Stimulated activated CD8-positive, alpha-beta memory T cell treated with anti-CD3 and anti-CD28 coated beads, Interleukin-7, amount 100 ng/mL, for 4 hours (primary cell): ENCODE measurements around the gene HPN.
"Not testable (repeated sequence)": the region's sequence is repeated elsewhere in the genome, so short reads cannot be mapped to it uniquely, and the experiment has no call there.

ENCODE experiments used
- DNase-seq, 2 donors: peaks; one replicate each; pipeline ENCODE4 v3.0.0-alpha.2; 2020; ENCODE audit warnings: low read depth in 2 of 2

HPN gene

GRCh38 chr19:35027851-35028599 is 13.5 kb upstream of the HPN start:
- DNase-seq = no peak

- not testable (repeated sequence) for DNase-seq
Measured at GRCh38 chr19:35028600-35028885, 13.0 kb upstream of the HPN start.

GRCh38 chr19:35029275-35029736 is 12.2 kb upstream of the HPN start:
- not testable (repeated sequence) for DNase-seq

GRCh38 chr19:35029737-35030256 is 11.7 kb upstream of the HPN start:
- no peak for DNase-seq

GRCh38 chr19:35030257-35031071 is 11.1 kb upstream of the HPN start, which contains the start of gene SCN1B:
Gene SCN1B, plus strand, starts transcription at chr19:35030470. Its CDS starts 351 bp downstream, at chr19:35030821.
- peak; percentile 22 to 67 for DNase-seq

- DNase-seq = no peak
Measured at GRCh38 chr19:35031072-35031881, 10.2 kb upstream of the HPN start.

- no peak for DNase-seq
Measured at GRCh38 chr19:35032356-35032865, 9.1 kb upstream of the HPN start.

GRCh38 chr19:35033067-35034004 is 8.2 kb upstream of the HPN start:
- DNase-seq = no peak

- DNase-seq = no peak
Measured at GRCh38 chr19:35034005-35034502, 7.5 kb upstream of the HPN start.

- DNase-seq = no peak
Measured at GRCh38 chr19:35034588-35035382, 6.7 kb upstream of the HPN start.

GRCh38 chr19:35037716-35038622 is 3.6 kb upstream of the HPN start:
- no peak for DNase-seq

GRCh38 chr19:35038623-35039512 is 2.7 kb upstream of the HPN start:
- no peak for DNase-seq

GRCh38 chr19:35039881-35040825 is 1.4 kb upstream of the HPN start:
- DNase-seq = no peak

GRCh38 chr19:35040826-35041547 is 534 bp upstream of the HPN start:
- no peak for DNase-seq

- no peak for DNase-seq
Measured at GRCh38 chr19:35042056-35042730, 672 bp downstream of the HPN start.
